HG03457 (cell line): ENCODE data around the gene GABRB1.

Experiments
- ATAC-seq: cut with Tn5 transposase; IDR thresholded peaks from one replicate; pipeline ENCODE4 v1.9.1; 2021; ENCODE audit warnings: moderate number of reproducible peaks; ENCODE audit not compliant: unreplicated experiment

The GABRB1 gene

DNA sequence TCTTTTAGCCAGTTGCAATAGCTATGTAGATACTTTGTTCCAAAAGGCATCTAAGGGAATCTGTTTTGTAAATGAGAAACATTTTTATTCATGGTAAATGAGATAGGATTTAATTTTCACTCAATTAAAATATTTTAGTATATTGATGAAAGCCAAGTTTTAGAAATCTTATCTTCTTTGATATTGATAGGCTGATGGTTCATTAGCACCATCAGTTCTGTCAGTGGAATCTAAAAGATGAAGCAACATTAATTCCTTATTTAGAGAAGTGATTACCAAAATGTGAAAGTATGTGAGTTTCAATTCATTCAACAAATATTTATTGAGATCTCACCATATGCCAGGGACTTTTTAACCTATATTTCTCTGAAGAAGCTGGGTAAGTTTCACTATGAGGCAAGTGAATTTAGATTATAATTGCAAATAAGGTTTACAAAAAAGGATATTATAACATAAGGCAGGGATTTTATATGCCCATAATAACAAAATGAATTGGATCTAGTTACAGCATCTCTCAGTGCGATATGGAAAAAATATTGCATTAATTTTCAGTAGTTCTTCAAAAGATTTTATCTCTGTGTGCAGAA is 79.3 kb downstream of the GABRB1 start:
- no peak for ATAC-seq

DNA sequence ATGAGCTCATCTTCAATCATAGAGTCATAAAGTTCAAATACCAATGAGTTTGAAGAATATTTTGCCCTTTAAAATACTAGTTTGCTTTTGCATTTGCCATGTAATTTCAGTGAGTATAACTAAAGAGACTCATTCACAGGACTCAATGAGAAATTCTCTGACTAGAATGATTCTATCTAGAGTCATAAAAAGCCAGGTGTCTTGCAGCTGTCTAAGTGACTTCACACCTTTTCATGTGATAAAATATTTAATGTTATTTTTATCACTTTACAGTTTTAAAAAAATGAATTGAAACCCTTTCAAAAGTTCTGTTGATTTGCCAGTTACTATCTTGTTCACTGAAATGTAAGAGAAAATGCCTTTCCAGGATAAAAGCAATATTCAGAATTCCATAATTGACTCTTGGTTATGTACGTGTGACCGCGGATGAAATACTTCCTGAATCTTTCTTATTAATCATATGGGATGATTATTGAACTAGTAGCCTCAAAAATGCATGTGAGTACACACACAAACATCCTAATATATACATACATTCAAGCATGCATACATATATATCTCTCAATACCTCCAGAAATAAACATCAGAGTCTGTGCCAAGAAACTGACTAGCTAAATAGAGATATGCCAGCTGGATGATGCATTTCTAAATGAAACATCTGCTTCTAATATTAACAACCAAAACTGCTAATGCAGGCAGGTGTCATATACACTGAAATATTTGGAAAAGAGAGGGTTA is 87.0 kb downstream of the GABRB1 start:
- ATAC-seq, result no peak

DNA sequence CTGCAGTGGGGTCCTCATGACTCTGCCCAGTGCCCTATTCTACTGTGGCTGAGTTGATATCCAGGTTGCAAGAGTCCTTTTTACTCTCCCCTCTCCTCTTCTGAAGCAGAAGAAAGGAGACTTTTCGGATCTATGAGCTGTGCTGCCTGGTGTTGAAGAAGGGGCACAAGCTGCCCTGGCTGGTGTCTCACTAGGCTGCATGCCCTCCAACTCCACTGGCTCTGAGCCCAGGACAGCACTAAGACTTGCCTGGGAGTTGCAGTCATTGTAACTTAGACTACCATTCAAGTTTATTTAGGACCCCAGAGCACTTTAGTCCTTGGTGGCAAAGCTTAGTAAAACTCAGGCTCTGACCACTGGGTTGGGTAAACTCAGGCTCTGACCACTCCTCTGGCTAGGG is 89.4 kb downstream of the GABRB1 start:
- ATAC-seq, result no peak

DNA sequence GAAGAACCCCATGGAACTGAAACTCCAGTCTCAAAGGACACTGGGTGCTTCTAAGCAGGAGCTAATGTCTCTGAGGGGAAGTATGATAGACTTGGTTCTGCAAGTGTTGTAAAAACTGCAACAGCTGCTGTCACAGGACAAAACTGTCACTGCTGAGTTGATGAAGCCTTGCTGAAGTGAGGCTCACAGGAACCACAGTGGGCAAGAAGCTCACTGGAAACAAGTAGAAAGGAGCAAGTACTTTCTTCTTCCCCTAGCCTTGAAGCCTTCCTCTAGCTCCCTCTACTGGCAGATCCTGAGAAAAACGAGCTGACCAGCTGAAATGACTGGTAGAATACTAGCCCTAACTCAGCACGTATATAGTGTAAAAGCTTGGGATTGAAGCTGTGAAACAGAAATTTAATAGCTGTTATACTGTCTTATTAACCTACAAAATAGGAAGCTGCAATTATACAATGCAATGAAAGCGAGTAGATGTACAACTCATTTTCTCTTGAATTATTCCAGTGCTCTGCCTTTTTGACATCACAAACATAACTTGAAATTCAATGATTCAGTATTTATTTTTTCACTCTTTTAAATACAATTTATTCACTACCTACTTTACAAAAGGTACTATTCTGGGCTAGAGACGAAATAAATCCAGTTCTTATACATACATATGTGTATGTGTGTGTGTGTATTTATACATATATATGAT is 91.4 kb downstream of the GABRB1 start:
- ATAC-seq, result peak; percentile 90

DNA sequence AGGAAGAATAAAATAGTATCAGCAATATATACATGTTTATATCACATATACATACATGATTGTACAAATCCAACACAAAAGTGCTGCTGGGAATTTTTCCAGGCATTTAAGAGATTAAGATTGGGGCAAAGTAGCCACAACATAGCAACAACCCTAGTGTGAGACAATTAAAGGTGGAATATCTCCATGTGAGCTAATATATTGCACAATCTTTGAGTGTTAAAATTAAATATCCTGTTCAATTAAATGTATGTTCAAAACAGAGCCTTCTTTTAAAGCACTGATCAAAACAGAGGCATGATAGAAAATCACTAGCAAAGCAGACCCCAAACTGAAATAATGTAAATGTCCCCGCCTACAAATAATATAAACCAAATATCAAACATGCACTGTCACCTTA is 97.6 kb downstream of the GABRB1 start:
- ATAC-seq, result no peak

DNA sequence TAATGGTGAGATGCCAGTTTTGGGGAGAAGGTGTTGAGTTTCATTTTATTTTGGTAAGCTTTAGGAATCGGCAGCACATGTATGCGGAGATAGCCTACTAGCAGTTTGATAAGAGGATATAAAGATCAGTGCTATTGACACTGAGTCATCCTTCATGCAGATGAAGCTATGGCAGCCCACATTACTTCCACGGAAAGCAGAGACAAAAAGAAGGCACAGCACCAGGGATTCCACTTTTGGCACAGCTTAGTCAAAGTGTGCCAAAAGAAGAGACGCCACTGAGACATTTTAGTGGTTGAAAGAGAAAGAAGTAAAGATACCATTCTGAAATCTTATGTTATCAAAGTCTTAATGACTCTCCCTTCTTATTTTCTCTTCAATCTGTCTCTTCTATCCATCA is 103.8 kb downstream of the GABRB1 start:
- ATAC-seq, result no peak

DNA sequence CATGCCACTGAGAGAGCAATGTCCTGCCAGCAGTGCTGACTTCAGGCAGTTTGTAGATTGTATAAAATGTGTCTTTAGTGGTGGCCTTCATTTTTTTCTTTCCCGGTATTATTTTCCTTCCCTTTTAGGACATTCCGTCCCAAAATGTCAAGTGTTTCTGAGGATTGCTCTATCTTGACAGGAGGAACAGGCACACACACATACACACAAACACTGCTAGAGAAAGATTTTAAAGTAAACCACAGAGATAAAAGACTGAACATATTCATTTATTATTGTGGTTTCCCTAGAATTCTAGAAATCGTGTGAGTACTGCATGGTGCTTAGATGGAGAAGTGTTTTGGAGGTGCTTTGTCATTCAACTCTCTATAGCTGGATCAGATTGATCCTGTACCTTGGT is 111.9 kb downstream of the GABRB1 start:
- ATAC-seq, result no peak

DNA sequence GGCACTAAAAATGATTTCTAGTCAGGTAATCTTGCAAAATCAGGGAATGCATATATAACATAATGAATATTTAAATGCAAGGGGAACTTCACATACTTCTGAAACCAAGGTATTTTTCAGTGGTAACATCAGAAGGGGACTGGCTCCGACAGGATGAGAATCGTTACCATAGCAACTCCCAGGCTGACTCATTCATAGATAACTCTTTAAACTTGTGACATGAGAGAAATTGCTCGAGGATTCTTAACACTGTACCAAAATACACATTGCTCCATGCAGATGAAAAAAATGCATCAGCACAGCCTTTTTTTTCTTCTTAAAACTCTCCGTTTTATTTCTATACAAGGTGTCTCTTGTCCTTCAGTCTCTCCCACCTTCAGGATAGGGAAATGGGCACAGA is 114.3 kb downstream of the GABRB1 start:
- ATAC-seq, result peak; percentile 99

DNA sequence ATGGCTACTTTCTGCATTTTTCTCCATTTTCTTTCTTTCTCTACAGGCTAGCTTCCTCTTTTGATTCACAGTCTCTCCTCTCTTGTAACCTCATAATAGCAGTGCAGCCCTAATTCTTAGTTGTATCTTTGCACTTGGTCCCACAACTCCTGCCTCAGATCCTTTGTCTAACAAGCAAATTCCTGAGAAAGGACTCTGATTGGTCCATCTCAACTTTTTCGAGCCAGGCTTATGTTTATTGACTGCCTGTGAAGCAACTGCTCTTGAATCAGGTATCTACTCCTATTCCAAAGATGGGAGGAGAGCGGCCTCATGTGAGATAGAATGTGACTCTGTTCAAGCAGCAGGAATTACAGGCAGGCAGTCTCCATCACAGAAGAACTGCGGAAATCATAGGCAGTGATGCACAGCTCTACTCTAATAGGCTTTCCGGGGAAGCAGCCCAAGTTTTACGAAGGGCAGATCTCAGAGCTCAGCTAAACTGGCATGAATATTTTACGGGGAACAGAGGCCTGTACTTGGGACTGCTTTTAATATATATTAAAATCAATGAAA is 123.5 kb downstream of the GABRB1 start:
- no peak for ATAC-seq

DNA sequence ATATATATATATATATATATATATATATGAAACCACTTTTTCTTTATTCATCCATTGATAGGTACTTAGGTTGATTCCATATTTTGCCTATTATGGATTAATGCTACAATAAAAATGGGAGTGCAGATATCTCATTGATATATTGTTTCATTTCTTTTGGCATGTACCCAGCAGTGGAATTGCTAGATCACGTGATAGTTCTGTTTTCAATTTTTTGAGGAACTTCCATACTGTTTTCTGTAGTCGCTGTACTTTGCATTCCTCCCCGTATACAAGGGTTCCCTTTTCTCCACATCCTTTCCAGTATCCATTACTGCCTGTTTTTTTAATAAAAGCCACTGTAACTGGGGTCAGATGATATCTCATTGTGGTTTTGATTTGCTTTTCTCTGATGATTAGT is 124.6 kb downstream of the GABRB1 start:
- no peak for ATAC-seq

DNA sequence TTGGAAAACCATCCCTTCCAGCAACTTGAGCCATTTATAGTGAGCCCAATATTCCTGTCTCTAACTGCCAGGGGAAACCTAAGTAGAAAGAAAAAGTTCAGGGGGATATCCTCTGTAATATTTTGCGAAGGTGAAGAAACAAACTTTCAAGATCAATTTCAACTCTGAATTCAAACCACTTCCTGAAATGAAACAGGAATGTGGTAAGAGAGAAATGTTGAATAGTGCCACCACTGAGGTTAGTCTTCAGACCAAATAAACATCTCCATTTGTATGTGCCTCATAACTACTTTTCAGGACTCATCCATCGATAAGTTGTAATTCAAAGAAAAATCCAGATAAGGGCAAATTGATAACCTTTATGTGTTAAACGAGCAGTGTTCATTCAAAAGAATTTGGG is 128.7 kb downstream of the GABRB1 start:
- no peak for ATAC-seq

DNA sequence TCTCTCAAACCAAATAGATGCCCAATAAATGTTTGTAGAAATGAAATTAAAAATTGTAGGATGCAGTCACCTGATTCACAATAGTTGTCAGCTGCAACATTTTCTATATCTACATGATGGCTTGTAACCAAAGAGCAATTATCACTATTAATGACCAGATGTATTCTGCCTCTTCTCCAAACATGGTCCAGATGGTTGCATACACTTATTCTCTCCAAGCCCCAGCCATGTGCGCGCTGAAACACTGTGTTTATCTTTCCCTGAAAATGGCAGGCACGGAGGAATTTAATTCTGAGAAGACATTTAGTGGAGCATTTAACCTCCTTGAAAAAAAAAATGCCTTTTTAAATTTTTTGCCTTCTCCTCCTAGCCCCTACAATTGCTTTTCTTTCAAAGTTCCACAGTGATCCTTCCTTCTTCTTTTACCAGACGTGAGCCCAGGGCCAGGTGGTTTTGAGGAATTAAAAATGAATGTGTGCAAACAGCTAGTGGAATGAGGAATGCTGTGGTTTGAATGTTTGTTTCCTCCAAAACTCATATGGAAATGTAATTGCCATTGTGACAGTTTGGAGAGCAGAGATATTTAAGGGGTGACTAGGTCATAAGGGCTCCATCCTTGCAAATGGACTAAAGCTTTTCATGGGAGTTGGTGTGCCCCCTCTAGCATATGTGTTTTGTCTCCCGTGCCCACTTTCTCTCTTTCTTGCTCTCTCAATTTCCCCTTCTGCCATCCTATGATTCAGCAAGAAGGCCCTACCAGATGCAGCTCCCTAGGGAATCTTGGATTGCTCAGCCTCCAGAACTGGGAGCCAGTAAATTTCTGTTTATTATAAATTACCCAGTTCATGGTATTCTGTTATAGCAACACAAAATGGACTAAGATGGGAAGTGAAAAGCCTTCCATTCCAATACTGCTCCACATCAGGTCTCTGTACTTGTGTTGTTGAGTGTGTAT is 136.0 kb downstream of the GABRB1 start:
- ATAC-seq, result no peak

DNA sequence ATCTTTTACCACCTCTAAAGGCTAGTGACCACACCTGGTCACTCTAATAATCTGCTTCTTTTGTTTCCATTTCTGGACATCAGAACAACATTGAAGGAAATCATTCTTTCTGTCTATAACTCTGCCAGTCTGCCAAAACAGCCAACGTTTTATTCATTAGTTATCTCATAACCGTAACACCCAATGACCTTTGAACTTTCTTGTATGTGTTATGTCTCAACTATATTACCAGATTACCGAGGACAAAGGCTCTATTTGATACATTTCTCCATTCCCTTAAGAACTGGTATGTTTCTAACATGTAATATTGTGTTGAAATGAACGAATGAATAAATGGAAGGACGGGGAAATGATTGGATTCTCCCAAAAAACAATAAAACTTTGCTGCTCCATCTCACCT is 152.7 kb downstream of the GABRB1 start:
- no peak for ATAC-seq

DNA sequence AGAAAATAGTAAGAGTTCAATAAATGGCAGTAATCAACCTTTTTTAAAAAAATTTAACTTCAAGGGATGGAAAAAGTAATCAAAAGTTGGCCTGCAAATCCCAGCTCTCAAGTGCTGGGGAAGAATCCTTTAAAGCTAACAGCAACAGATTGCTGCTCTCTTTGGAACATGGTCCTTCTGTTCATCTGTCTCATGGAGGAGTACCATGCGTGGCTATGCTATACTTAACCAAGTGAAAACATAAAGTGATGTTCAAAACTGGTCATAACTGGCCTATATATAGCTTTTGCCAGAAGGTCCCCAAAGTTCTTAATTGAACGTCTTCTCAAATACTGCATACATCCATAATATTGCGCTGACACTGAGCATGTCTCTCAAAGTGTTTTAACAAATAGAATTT is 154.4 kb downstream of the GABRB1 start:
- no peak for ATAC-seq

DNA sequence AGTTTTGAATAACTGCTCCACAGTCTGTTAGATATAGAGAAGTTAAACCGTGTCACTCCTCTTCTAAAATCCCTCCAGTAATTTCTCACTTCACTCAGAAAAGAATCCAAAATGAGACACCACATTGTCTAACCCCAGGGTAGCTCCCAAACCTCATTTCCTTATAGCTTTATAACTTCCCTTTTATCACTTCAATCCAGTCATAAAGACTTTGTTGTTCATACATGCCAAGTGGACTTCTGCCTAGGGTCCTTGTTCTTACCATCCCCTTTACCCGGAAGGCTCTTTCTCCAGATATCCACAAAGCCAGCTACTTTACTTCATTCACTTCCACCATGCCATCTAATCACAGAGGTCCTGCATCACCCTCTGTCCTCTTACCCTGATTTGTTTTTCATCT is 156.2 kb downstream of the GABRB1 start:
- no peak for ATAC-seq

DNA sequence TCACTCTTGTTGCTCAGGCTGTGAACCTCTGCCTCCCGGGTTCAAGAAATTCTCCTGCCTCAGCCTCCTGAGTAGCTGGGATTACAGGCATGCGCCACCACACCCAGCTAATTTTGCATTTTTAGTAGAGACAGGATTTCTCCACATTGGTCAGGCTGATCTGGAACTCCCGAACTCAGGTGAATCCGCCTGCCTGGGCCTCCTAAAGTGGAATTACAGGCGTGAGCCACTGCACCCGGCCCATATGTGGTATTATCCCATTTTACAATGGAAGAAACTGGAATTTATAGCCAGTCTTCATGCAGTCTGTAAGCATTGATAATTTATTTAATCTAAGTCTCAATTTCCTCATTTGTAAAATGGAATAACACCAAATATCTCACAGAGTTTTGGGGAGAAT is 161.8 kb downstream of the GABRB1 start:
- ATAC-seq, result no peak

DNA sequence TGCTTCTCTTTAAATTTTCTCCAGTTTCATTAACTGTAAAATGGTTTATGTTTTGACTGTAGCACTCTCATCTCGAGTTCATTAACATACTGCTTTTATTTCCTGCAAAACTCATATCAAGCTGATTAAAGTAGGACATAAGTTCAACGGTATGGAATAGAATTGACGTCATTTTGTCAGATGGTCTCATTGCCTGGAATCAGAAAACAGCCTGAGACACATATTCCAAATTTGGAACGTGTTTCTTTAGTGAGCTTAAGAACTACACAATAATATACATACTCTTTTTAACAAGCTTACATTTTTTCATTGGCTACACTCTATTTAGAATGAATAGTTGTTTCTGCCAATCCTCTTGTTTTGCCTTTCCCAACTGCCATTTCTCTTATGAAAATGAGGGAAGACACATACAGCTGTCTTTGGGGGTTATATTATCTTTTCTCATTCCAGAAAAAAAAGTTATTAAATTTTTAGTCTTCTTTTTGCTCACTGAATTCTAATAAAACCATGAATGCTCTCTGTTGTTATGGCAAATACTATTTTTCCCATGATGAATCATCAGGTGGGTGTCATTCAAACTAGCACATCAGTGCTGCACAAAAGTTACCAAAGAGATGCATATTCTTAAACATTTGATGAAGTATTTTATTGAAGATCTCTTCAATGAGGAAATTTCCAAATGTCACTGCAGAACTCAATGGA is 162.8 kb downstream of the GABRB1 start:
- ATAC-seq, result no peak

DNA sequence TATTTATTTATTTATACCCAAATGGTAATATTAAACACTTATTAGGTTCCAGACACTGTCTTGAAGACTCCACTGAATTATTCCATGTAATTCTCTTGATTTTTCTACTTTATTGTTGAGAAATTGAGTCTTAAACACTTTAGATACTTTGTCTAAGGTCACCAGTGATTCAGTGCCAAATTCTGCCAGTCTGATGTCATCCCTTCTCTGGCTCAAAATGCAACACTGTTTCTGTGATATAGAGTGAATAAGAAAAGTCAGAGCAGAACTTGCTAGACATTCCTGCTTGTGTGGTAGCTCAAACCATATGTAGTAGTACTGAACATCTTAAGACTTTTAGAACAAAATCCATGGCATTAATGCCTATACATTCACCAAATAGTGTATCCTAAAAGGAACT is 164.3 kb downstream of the GABRB1 start:
- no peak for ATAC-seq

DNA sequence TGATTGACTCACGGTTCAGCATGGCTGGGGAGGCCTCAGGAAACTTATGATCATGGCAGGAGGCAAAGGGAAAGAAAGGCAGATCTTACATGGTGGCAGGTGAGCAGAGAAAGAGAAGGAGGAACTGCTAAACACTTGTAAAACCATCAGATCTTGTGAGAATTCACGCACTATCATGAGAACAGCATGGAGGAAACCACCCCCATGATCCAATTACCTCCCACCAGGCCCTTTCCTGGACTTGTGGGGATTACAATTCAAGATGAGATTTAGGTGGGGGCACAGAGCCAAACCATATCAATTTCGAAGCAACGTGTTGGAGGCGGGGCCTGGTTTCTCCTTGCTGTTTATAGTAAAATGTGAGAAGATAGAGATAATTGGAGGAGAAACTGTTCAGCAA is 167.4 kb downstream of the GABRB1 start:
- ATAC-seq, result no peak

DNA sequence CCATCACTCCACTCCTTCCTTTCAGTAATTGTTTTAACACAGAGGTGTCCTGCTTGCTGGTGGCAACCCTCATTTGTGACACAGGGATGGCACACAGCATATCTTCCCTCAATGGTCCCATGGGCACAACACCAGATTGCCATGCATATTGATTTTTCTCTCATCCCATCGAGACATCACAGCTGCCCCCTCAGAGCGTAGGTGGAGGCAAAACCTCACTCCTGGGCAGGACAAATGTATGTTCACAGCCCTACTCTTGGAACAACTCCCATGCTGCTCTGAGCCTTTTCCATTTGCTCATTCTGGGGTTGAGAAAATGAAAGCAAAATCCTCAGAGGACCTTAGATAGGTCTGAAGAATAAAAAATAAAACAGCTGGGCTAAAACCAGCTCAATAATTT is 172.2 kb downstream of the GABRB1 start:
- no peak for ATAC-seq
